ENCODE results near the gene INIP. TPM values are rescaled to one million over a fixed set of nuclear protein-coding genes. Genes with fewer than 3 reads are reported as not detected.
"Not testable (repeated sequence)": the region's sequence is repeated elsewhere in the genome, so short reads cannot be mapped to it uniquely, and the experiment has no call there.

INIP gene
- total RNA-seq, 4 donors from 2014 or later: 9.6 to 22.9 (median 16.2) TPM

DNA sequence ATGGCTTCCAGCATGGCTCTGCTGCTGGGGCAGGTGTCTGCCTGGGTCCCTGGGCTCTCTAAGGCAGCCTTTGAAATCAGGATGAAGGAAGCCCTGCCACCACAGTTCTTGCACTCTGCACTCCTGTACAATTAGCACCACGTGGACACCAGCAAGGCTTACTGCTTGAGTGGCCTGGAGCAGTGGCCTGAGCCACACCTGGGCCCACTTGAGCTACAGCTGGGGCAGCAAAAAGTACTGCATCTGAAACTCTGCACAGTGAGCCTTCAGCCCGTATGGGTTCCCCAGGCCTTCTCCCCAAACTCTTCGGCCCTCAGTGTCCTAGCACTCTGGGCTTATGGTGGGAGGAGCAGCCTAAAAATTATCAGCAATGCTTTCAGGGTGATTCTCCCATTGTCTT, 8.0 kb upstream of the INIP start:
- H3K9me3 ChIP-seq: no peaks in the 10 kb centered on the region
- no peak overlapping the region for H3K4me3 ChIP-seq
- intact Hi-C loops (cut with DNase I; ENCODE audit: low total_unique reads) (no loop called here), in situ Hi-C loops (cut with MboI; ENCODE audit: low pct_ligation_motif_present in 1 of 4, low pct_unique_long_range_greater_than_20kb in 1 of 4, low sequenced_read_pairs in 3 of 4) (no loop called here)
- no peak for DNase-seq
- H3K27me3 ChIP-seq: no peaks in the 10 kb centered on the region
- H3K4me1 ChIP-seq: no peaks in the 10 kb centered on the region
- H3K36me3 ChIP-seq: no peaks in the 10 kb centered on the region
- TF ChIP-seq, protein P1, sequence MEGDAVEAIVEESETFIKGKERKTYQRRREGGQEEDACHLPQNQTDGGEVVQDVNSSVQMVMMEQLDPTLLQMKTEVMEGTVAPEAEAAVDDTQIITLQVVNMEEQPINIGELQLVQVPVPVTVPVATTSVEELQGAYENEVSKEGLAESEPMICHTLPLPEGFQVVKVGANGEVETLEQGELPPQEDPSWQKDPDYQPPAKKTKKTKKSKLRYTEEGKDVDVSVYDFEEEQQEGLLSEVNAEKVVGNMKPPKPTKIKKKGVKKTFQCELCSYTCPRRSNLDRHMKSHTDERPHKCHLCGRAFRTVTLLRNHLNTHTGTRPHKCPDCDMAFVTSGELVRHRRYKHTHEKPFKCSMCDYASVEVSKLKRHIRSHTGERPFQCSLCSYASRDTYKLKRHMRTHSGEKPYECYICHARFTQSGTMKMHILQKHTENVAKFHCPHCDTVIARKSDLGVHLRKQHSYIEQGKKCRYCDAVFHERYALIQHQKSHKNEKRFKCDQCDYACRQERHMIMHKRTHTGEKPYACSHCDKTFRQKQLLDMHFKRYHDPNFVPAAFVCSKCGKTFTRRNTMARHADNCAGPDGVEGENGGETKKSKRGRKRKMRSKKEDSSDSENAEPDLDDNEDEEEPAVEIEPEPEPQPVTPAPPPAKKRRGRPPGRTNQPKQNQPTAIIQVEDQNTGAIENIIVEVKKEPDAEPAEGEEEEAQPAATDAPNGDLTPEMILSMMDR (IDR thresholded peaks at IDR 0.05): no peak
- TF ChIP-seq POLR2A (IDR thresholded peaks at IDR 0.05) (no peak), EP300 (IDR thresholded peaks at IDR 0.05; ENCODE audit: low read depth) (no peak), POLR2AphosphoS5 (IDR thresholded peaks at IDR 0.05) (no peak)
- peak overlapping the region in 1 of 4 donors; percentile 25 for H3K27ac ChIP-seq
- 77% methylated on average over 3 of the region's 3 CpGs; no CpG with 5 or more reads in 1 of the 2 donors for WGBS, 2 donors (ENCODE audit: low coverage in 1 of 2)

DNA sequence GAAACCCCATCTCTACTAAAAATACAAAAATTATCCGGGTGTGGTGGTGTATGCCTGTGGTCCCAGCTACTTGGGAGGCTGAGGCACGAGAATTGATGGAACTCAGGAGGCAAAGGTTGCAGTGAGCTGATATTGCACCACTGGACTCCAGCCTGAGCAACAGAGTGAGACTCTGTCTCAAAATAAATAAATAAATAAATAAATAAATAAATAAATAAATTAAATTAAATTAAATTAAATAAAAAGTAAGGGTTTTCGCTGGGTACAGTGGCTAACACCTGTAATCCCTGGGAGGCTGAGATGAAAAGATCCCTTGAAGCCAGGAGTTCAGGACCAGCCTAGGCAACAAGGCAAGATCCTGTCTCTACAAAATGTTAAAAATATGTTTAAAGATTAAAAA, 4.8 kb upstream of the INIP start:
- H3K27me3 ChIP-seq; intact Hi-C loops (cut with DNase I; ENCODE audit: low total_unique reads); H3K36me3 ChIP-seq; DNase-seq; H3K9me3 ChIP-seq; H3K4me1 ChIP-seq; H3K4me3 ChIP-seq; H3K27ac ChIP-seq: not testable (repeated sequence)
- in situ Hi-C loops (cut with MboI; ENCODE audit: low pct_ligation_motif_present in 1 of 4, low pct_unique_long_range_greater_than_20kb in 1 of 4, low sequenced_read_pairs in 3 of 4): loop anchor here in 2 of 4 donors (25.0 kb wide), 2 partner anchors 335 to 635 kb away; partner anchors contain the start of gene HSDL2 (in 1 of the 2)
- 89 to 100% methylated on average over 2 to 3 of the region's 3 CpGs for WGBS, 2 donors (ENCODE audit: low coverage in 1 of 2)

DNA sequence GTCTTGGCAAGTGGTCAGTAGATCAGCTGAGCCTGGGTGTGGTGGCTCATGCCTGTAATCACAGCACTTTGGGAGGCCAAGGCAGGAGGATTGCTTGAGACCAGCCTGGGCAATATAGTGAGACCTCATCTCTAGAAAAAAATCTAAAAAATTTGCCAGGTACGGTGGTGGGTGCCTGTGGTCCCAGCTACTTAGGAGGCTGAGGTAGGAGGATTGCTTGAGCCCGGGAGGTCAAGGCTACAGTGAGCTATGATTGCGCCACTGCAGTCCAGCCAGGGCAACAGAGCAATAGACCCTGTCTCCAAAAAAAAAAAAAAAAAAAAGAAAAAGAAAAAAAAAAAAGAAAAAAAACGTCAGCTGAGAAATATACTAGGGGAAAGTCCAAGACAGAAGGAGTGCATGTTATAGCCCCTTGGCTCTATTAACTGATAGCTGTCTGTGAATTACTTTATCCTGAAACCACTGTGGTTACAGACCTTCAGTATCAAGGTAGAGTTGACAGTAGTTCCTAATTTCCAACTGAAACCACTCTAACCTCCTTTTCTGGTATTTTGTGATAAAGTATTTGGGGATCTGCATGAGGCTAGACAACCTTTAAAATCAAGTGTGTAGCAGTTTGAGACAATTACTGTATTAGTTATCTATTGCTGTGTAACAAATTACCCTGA, 2.3 kb upstream of the INIP start:
- WGBS, 2 donors (ENCODE audit: low coverage in 1 of 2): 25 to 84% methylated on average over 1 to 4 of the region's 4 CpGs
- no peak for DNase-seq
- no peak for TF ChIP-seq POLR2AphosphoS5 (IDR thresholded peaks at IDR 0.05)
- TF ChIP-seq POLR2A (IDR thresholded peaks at IDR 0.05): no peak
- TF ChIP-seq, protein P1 (IDR thresholded peaks at IDR 0.05): no peak
- TF ChIP-seq EP300 (IDR thresholded peaks at IDR 0.05; ENCODE audit: low read depth): no peak
- Histone ChIP-seq H3K27me3 (no peaks in the 10 kb centered on the region), H3K4me3 (no peak overlapping the region), H3K36me3 (no peaks in the 10 kb centered on the region), H3K4me1 (peaks cover 0 to 17% (median 11%) of the 10 kb centered on the region in 4 donors), H3K9me3 (no peaks in the 10 kb centered on the region), H3K27ac (no peak overlapping the region)
- intact Hi-C loops (cut with DNase I; ENCODE audit: low total_unique reads) (no loop called here), in situ Hi-C loops (cut with MboI; ENCODE audit: low pct_ligation_motif_present in 1 of 4, low pct_unique_long_range_greater_than_20kb in 1 of 4, low sequenced_read_pairs in 3 of 4) (loop anchor here in 2 of 4 donors (25.0 kb wide), 2 partner anchors 333 to 633 kb away; partner anchors contain the start of gene HSDL2 (in 1 of the 2))

DNA sequence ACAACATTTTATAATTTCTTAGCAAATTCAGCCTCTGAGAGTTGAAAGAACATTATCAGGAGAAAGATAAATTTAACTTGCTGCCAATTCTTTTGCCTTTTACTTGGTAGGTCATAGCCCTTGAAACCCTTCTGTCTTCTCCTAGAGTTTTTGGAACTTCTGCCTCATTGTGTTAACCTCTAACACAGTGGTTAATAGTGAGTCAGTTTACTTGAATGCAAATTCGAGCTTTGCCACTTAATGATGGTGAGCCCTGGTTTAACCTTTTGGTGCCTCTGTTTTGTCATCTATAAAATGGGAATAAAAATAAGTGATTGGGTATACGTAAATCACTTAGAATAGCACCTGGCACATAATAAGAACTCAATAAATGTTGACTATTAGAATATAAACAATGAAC, 1.8 kb upstream of the INIP start:
- Histone ChIP-seq H3K4me3 (no peak overlapping the region), H3K4me1 (peaks cover 0 to 17% (median 11%) of the 10 kb centered on the region in 4 donors), H3K36me3 (no peaks in the 10 kb centered on the region), H3K9me3 (no peaks in the 10 kb centered on the region), H3K27me3 (no peaks in the 10 kb centered on the region), H3K27ac (peak overlapping the region in 1 of 4 donors; percentile 95)
- TF ChIP-seq, protein P1 (IDR thresholded peaks at IDR 0.05): no peak
- TF ChIP-seq EP300 (IDR thresholded peaks at IDR 0.05; ENCODE audit: low read depth) (no peak), POLR2AphosphoS5 (IDR thresholded peaks at IDR 0.05) (no peak), POLR2A (IDR thresholded peaks at IDR 0.05) (no peak)
- WGBS, 2 donors (ENCODE audit: low coverage in 1 of 2): 52 to 57% methylated on average over 2 of the region's 2 CpGs
- intact Hi-C loops (cut with DNase I; ENCODE audit: low total_unique reads): loop anchor here (10.0 kb wide), 2 partner anchors 75 to 235 kb away; partner anchors contain the start of gene KIAA1958
- in situ Hi-C loops (cut with MboI; ENCODE audit: low pct_ligation_motif_present in 1 of 4, low pct_unique_long_range_greater_than_20kb in 1 of 4, low sequenced_read_pairs in 3 of 4): loop anchor here in 2 of 4 donors (25.0 kb wide), 2 partner anchors 332 to 632 kb away; partner anchors contain the start of gene HSDL2 (in 1 of the 2)
- no peak for DNase-seq
